Measurements from ENCODE around the gene PHACTR3. TPM values are rescaled to one million over a fixed set of nuclear protein-coding genes. Genes with fewer than 3 reads are reported as not detected.
A peak's percentile ranks its signal among the peaks of the same experiment; 100 is the strongest.

The PHACTR3 gene
- total RNA-seq, 1 donor from 2014 or later: 22.3 TPM

GRCh38 chr20:59817846-59818615 is 213.7 kb downstream of the PHACTR3 start:
- H3K36me3 Mint-ChIP-seq (ENCODE audit: low read depth): no peaks in the 10 kb centered on the region
- TF ChIP-seq CTCF (conservative IDR thresholded peaks at IDR 0.05): no peak
- DNase-seq (ENCODE audit: low read depth, low spot score): no peak
- no peak overlapping the region for H3K4me3 Mint-ChIP-seq
- H3K9me3 Mint-ChIP-seq: peaks cover 3% of the 10 kb centered on the region
- peak overlapping the region; percentile 22 for H3K27ac Mint-ChIP-seq (ENCODE audit: unreplicated experiment)
- H3K4me1 Mint-ChIP-seq: peaks cover 18% of the 10 kb centered on the region
- no peaks in the 10 kb centered on the region for H3K27me3 Mint-ChIP-seq (ENCODE audit: low read depth)

GRCh38 chr20:59818911-59819310 is 214.6 kb downstream of the PHACTR3 start:
- TF ChIP-seq CTCF (conservative IDR thresholded peaks at IDR 0.05): no peak
- no peak for DNase-seq (ENCODE audit: low read depth, low spot score)
- Mint-ChIP-seq H3K36me3 (ENCODE audit: low read depth) (no peaks in the 10 kb centered on the region), H3K9me3 (peaks cover 3% of the 10 kb centered on the region), H3K27me3 (ENCODE audit: low read depth) (no peaks in the 10 kb centered on the region), H3K4me1 (peaks cover 24% of the 10 kb centered on the region), H3K27ac (ENCODE audit: unreplicated experiment) (no peak overlapping the region), H3K4me3 (no peak overlapping the region)

GRCh38 chr20:59819496-59820203 is 215.3 kb downstream of the PHACTR3 start:
- DNase-seq (ENCODE audit: low read depth, low spot score): no peak
- Mint-ChIP-seq H3K4me3 (no peak overlapping the region), H3K4me1 (peaks cover 17% of the 10 kb centered on the region), H3K36me3 (ENCODE audit: low read depth) (no peaks in the 10 kb centered on the region), H3K27me3 (ENCODE audit: low read depth) (no peaks in the 10 kb centered on the region), H3K27ac (ENCODE audit: unreplicated experiment) (no peak overlapping the region), H3K9me3 (peaks cover 3% of the 10 kb centered on the region)
- TF ChIP-seq CTCF (conservative IDR thresholded peaks at IDR 0.05): no peak

GRCh38 chr20:59820204-59821041 is 216.1 kb downstream of the PHACTR3 start:
- Mint-ChIP-seq H3K27ac (ENCODE audit: unreplicated experiment) (no peak overlapping the region), H3K4me1 (peaks cover 13% of the 10 kb centered on the region), H3K4me3 (no peak overlapping the region), H3K36me3 (ENCODE audit: low read depth) (no peaks in the 10 kb centered on the region), H3K9me3 (peaks cover 3% of the 10 kb centered on the region), H3K27me3 (ENCODE audit: low read depth) (no peaks in the 10 kb centered on the region)
- TF ChIP-seq CTCF (conservative IDR thresholded peaks at IDR 0.05): no peak
- DNase-seq (ENCODE audit: low read depth, low spot score): no peak

- H3K4me3 Mint-ChIP-seq: no peak overlapping the region
- peaks cover 3% of the 10 kb centered on the region for H3K9me3 Mint-ChIP-seq
- H3K4me1 Mint-ChIP-seq: peaks cover 13% of the 10 kb centered on the region
- TF ChIP-seq CTCF (conservative IDR thresholded peaks at IDR 0.05): no peak
- DNase-seq (ENCODE audit: low read depth, low spot score): no peak
- H3K36me3 Mint-ChIP-seq (ENCODE audit: low read depth): no peaks in the 10 kb centered on the region
- no peaks in the 10 kb centered on the region for H3K27me3 Mint-ChIP-seq (ENCODE audit: low read depth)
- H3K27ac Mint-ChIP-seq (ENCODE audit: unreplicated experiment): no peak overlapping the region
These were observed 216.9 kb downstream of the PHACTR3 start for GRCh38 chr20:59821201-59821600.
